Epidermal melanocyte (primary cell): ENCODE results near the gene RNU1-1.
"Not testable (repeated sequence)": the region's sequence is repeated elsewhere in the genome, so short reads cannot be mapped to it uniquely, and the experiment has no call there.

Experiments used
- DNase-seq: peaks from one replicate; pipeline ENCODE4 v3.0.0; 2011; ENCODE audit warnings: low spot score; ENCODE audit not compliant: insufficient read length

RNU1-1 gene

GRCh38 chr1:16514107-16515055, at the start of gene RNU1-1:
Gene RNU1-1, minus strand, starts transcription at chr1:16514285.
- DNase-seq: not testable (repeated sequence)

GRCh38 chr1:16561035-16561434, 47.0 kb upstream of the RNU1-1 start:
- DNase-seq: not testable (repeated sequence)

GRCh38 chr1:16560498-16560897, 46.4 kb upstream of the RNU1-1 start:
- not testable (repeated sequence) for DNase-seq

- DNase-seq: not testable (repeated sequence)
These were observed 45.6 kb upstream of the RNU1-1 start for GRCh38 chr1:16559688-16560087.

- DNase-seq: not testable (repeated sequence)
These were observed 42.9 kb upstream of the RNU1-1 start for GRCh38 chr1:16557034-16557433.

GRCh38 chr1:16553244-16553643, 39.2 kb upstream of the RNU1-1 start:
- not testable (repeated sequence) for DNase-seq

- not testable (repeated sequence) for DNase-seq
These were observed 36.3 kb upstream of the RNU1-1 start for GRCh38 chr1:16550212-16550918.

- DNase-seq: not testable (repeated sequence)
These were observed 35.5 kb upstream of the RNU1-1 start for GRCh38 chr1:16549545-16549944.

GRCh38 chr1:16547502-16548241, 33.6 kb upstream of the RNU1-1 start:
- DNase-seq: not testable (repeated sequence)

GRCh38 chr1:16545682-16546095, 31.6 kb upstream of the RNU1-1 start:
- DNase-seq: not testable (repeated sequence)

- DNase-seq: not testable (repeated sequence)
These were observed 26.4 kb upstream of the RNU1-1 start for GRCh38 chr1:16540421-16540893.

GRCh38 chr1:16537528-16537927, 23.4 kb upstream of the RNU1-1 start:
- DNase-seq: not testable (repeated sequence)

- not testable (repeated sequence) for DNase-seq
These were observed 22.7 kb upstream of the RNU1-1 start for GRCh38 chr1:16536796-16537195.

- DNase-seq: not testable (repeated sequence)
These were observed 21.8 kb upstream of the RNU1-1 start for GRCh38 chr1:16535898-16536297.

GRCh38 chr1:16535487-16535886, 21.4 kb upstream of the RNU1-1 start:
- not testable (repeated sequence) for DNase-seq

GRCh38 chr1:16534829-16535456, 20.9 kb upstream of the RNU1-1 start:
- not testable (repeated sequence) for DNase-seq

- not testable (repeated sequence) for DNase-seq
These were observed 20.2 kb upstream of the RNU1-1 start for GRCh38 chr1:16534239-16534828.

GRCh38 chr1:16532235-16532991, 18.3 kb upstream of the RNU1-1 start:
- DNase-seq: not testable (repeated sequence)

GRCh38 chr1:16528338-16528737, 14.3 kb upstream of the RNU1-1 start:
- DNase-seq: not testable (repeated sequence)

- not testable (repeated sequence) for DNase-seq
These were observed 11.7 kb upstream of the RNU1-1 start for GRCh38 chr1:16525769-16526168.
